NCI-H82 (cell line): Measurements from ENCODE around the gene GRPEL1.
A peak's percentile ranks its signal among the peaks of the same experiment; 100 is the strongest.

Experiments used
- DNase-seq: peaks from one replicate; lab custom pipeline; 2025; lab: John Stamatoyannopoulos, UW

The GRPEL1 gene

GRCh38 chr4:7063362-7063761 lies 4.5 kb downstream of the GRPEL1 start:
- DNase-seq: peak; percentile 40

GRCh38 chr4:7062816-7063215 lies 5.0 kb downstream of the GRPEL1 start:
- no peak for DNase-seq

DNA sequence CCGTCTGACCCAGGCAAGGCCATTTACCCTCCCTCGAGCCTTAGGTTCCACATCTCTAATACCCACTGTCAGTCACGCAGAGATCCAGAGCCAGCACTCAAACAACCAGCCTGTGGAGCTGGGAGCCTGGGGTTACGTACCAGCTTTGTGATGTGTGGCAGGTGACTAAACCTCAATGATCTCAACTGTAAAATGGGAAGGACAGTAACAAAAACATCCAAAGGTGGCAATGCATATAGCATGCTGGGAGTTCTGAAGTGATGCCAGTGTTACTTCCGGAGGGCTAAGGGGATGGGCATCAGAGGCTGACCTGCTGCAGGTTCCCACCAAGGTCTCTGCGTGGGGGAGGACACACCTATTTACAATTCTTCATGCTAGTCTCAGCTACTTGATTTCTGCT lies 6.0 kb downstream of the GRPEL1 start:
- no peak for DNase-seq

GRCh38 chr4:7060346-7061150 lies 7.3 kb downstream of the GRPEL1 start:
- no peak for DNase-seq

DNA sequence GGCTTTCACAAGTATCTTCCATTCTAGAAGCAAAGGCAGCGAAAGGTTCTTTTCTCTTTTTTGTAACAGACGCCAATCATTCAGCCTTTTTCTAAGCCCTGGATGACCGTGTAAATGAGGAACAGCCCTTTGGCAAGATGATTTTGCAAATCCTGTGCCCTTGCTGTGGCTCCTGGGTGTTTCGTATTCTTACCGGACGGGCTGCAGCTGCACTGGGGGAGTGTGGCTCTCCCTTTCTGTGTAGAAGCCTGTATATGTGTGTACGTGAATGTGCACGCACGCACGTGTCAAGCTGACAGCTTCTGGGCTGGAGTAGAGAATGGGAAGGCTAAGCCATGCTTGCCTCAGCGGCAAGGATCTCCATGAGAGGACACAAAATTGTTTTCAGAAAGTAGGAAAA lies 8.2 kb downstream of the GRPEL1 start:
- no peak for DNase-seq

DNA sequence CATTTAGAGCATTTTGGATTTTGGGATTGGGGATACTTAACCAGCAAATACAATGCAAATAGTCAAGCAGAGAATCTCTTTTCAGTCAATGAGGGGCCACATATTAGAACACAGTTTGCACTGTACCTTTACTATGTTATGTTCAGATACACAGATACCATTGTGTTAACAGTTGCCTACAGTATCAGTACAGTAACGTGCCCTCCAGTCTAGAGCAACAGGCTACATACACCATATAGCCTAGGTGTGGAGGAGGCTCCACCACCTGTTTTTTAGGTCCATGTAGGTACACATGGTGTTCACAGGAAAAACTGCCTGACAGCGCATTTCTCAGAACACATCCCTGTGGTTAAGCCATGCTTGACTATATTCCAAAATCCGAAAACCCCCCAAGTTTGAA lies 9.1 kb downstream of the GRPEL1 start:
- no peak for DNase-seq

GRCh38 chr4:7055990-7056325 lies 11.9 kb downstream of the GRPEL1 start:
- no peak for DNase-seq

GRCh38 chr4:7055111-7055989 lies 12.5 kb downstream of the GRPEL1 start:
- DNase-seq: no peak

DNA sequence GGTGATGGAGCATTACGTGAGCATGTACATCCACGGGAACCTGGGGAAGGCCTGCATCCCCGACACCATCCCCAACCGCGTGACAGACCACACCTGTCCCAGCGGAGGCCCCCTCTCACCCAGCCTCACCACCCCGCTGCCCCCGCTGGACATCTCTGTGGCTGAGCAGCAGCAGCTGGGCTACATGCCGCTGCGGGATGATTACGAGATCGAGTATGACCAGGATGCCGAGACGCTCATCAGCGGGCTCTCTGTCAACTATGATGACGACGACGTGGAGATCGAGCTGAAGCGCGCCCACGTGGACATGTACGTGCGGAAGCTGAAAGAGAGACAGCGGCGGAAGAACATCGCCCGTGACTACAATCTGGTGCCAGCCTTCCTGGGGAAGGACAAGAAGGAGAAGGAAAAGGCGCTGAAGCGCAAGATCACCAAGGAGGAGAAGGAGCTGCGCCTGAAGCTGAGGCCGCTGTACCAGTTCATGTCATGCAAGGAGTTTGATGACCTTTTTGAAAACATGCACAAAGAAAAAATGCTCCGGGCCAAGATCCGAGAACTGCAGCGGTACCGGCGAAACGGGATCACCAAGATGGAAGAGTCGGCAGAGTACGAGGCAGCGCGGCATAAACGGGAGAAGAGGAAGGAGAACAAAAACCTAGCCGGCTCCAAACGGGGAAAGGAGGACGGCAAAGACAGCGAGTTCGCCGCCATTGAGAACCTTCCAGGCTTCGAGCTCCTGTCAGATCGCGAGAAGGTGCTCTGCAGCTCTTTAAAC lies 13.6 kb downstream of the GRPEL1 start:
- DNase-seq: no peak

- no peak for DNase-seq
These were observed 14.7 kb downstream of the GRPEL1 start for GRCh38 chr4:7052923-7053715.

GRCh38 chr4:7052313-7052712 lies 15.6 kb downstream of the GRPEL1 start:
- DNase-seq: no peak

DNA sequence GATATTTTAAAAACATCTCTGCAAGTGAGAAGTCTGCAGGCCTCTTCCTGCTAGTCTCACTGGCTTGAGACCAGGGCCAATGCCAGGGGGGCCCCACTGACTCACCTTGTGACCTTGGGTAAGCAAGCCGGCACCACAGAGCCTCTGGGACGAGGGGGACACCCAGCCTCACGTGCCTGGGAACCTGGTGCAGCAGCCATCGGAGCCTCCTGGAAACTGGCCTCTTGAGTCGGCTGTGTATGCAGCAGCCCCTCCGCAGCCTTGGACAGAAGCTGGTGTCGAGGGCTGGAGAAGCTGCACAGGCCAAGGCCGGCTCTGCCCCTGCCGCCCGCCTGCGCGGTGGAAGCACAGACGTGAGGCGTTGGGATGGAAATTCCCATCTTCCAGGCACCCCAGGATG lies 16.0 kb downstream of the GRPEL1 start:
- DNase-seq: no peak

DNA sequence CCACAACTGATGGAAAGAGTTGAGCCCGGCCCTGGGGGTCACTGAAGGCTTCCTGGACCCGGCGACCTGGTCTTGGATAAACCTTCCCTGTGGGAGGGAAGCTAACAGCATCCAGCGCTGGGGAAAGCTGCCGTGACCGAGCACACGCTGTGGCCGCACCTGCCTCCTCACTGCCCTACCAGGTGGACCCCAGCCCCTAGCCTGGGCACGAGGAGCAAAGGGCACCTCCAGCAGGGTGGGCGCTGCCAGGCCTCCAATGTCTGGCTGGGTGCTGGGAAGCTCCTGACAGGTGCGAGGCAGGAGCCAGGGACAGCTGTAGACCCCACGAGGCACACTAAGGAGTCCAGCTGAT lies 16.7 kb downstream of the GRPEL1 start:
- no peak for DNase-seq

DNA sequence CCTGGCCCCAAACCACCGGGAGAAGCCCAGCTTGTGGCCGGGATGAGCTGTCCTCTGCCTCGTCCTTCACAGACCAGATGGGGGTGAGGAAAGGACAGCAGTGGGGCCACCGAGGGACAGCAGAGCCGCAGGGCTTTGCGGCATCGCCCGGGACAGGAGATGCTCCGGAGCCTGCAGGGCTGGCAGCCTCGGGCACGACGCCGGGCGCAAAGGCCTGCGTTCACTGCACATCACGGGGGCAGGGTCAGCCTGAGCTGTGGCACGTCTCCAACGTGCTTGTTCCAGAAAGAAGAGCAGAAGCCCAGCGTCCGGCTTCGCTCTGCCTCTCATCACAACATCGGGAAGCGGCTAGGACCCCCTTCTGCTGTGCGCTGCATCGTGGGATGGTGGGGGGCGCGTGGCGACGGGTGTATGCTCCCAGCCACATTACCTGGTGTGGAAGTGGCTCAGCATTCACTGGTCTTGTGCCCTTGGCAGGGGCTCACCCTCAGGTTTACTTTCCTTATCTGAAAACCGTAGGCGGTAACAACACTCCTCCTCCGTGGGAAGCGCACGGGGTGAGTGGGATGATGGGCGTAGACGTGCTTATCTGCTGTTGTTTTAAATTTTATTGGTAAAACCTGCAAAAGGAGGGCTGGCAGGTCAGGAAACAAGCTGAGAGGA lies 17.3 kb downstream of the GRPEL1 start:
- DNase-seq: no peak

DNA sequence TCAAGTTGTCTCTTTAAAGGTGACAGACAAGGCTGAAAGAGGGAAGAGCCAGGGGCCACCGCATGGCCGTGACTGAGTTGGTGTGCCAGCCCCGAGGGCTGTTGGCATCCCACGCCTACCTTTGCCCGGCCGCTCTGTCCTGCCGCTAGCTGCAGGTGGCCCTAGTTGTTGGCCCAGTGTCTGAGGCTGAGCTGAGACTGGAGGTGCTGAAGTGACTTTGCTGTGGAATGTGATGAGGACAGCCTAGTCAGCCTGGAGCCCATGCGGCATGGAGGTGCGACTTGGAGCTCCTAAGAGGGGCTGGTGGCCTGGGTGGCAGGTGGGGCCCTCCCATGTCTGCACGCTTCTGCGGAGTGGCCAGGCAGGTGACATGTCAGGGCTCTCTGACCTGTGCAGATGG lies 18.1 kb downstream of the GRPEL1 start:
- no peak for DNase-seq

GRCh38 chr4:7049295-7049694 lies 18.6 kb downstream of the GRPEL1 start:
- DNase-seq: no peak

GRCh38 chr4:7048642-7049041 lies 19.2 kb downstream of the GRPEL1 start:
- DNase-seq: no peak

DNA sequence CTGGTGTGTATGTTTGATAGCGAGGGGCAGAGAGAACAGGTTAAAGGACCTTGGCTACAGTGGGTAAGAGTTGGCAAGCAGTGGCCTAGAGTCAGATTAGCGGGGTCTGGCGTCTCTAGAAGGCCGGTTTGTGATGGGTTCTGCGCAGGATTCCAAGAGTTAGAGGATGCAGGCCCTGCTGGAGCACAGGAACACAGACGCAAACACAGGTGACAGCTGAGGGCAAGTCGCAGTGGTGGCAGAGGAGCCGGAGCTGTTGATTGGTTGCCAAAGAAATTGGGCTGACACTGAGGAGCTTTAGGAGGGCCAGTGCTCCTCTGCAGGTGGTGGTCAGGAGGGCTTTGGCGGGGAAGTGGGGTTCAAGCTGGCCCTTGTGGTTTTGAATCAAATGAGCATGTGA lies 20.9 kb downstream of the GRPEL1 start:
- no peak for DNase-seq

DNA sequence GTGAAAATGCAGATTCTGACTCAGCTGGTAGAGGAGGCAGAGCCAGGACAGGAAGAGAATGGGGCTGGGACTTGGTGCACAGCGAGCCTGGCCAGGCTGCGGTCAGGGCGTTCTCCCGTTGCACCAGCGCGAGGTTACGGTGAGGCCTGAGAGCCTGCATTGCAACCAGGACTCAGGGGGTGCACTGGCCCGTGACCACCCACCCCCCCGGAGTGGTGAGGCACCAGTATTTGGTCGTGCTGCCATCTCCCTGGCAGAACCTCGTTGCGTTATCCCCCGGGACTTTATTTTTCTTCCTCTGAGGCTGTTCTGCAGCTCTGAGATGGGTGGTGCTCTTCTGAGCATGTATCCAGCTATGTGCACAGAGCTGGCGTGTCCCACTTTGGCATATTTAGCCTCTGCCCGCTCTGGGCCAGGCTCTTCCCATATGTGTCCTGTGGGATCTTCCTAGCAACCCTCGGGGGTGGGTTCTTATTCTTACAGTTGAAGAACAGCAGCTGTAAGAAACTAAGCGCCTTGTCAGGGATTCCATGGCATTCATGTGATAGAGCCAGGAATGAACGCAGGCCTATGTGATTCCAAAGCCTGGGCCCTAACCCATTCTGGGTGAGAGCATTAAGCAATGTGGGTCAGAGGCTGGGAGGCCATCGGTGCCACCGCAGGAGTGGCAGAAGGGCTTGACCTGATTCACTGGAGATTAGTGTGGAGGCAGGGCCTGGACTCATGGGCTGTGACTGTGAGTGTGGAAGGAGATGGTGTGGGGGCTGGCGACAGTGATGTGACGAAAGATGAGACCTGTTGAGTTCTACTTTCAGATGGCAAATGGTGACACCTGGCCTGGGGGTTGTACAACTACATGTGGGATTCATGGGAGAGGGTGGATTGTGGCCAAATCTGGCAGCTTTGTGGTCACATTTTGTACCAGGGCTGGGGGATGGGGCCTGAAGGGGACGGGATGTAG lies 21.6 kb downstream of the GRPEL1 start:
- DNase-seq: no peak

DNA sequence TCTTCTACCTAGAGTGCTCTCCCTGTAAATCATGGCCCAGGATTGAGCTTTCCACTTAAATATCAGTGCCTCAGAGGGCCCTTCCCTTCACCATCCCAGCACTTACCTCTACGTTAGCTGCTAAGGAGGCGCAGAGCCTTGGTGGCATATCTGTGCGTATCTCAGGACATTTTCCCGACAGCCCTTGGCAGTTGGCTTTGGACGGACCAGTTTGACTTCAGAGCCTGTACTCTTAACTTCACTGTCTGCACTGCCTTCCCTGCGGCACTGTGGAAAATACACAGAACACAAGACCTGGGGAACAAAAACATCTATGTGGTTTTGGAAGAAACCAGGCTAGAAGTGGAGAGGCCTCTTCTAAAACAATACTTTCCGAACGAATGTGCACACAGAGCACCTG lies 22.3 kb downstream of the GRPEL1 start:
- DNase-seq: no peak
